ENCODE results near the gene FAM20B. TPM values are rescaled to one million over a fixed set of nuclear protein-coding genes. Genes with fewer than 3 reads are reported as not detected.

FAM20B gene
- total RNA-seq, 2 experiments from 2014 or later, result 35.0 to 37.1 TPM

DNA sequence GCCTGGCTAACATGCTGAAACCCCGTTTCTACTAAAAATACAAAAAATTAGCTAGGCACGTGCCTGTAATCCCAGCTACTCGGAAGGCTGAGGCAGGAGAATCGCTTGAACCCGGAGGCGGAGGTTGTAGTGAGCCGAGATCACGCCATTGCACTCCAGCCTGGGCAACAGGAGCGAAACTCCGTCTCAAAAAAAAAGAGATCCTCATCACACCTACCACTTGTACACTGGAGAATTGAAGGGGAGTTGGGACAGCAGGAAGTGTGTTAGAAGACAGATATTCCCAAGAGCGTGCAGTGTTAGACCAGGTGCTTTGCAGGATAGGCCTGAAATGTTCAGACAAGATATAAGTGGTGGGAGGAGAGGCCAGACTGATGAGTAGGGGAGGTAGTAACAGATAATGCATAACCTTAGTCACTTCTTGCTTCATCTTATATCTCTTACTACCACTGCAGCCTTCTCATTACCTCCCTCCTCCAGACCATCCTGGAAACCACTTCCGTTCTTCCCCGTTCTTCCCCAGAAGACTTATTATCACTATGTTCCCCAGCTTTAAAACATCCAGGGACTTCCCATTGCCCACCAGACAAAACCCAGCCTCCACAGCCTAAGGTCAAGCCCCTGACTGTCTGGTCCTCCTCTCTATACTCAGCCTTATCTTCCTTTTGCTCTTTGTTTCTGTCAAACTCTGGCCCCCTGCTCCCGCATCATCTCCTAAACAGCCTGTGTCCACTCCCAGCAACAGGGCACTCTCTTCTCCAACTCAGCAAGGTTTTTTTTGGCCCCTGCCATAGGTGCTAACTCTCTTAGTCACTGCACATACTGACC, 21.3 kb downstream of the FAM20B start:
- Mint-ChIP-seq H3K27me3 (no peaks in the 10 kb centered on the region), H3K27ac (peak overlapping the region; percentile 54), H3K4me1 (peaks cover 10% of the 10 kb centered on the region), H3K4me3 (no peak overlapping the region), H3K36me3 (peaks cover 14% of the 10 kb centered on the region), H3K9me3 (no peaks in the 10 kb centered on the region)
- no peak for ATAC-seq (ENCODE audit: low read depth)
- no peak for DNase-seq
- POLR2A ChIA-PET, result no interaction called here

DNA sequence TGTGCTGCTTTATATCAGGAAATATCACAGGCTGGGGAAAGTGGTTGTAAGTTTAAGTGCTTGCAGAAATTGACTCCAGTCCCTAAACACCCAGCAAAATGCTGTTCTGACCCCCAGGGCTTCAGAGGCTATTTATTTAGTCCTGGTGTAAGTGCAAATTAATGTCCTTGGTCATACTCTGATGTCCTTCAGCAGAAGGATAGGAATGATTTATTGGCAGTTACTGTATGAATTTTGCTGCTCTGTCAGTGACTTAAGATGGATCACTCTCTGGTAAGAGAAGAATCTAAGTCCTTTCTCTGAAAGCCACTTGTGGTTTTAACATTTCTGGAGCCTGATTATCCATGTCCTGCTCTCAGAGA, 21.9 kb downstream of the FAM20B start:
- no peak overlapping the region for H3K4me3 Mint-ChIP-seq
- no peak overlapping the region for H3K27ac Mint-ChIP-seq
- H3K4me1 Mint-ChIP-seq, result peaks cover 10% of the 10 kb centered on the region
- no peaks in the 10 kb centered on the region for H3K27me3 Mint-ChIP-seq
- ATAC-seq (ENCODE audit: low read depth) (no peak), DNase-seq (no peak)
- POLR2A ChIA-PET, result interaction anchor here (0.5 kb wide), 1 partner anchor 82 kb away, joined by 5 read pairs; no protein-coding TSS in a partner anchor
- H3K9me3 Mint-ChIP-seq, result no peaks in the 10 kb centered on the region
- peaks cover 14% of the 10 kb centered on the region for H3K36me3 Mint-ChIP-seq

DNA sequence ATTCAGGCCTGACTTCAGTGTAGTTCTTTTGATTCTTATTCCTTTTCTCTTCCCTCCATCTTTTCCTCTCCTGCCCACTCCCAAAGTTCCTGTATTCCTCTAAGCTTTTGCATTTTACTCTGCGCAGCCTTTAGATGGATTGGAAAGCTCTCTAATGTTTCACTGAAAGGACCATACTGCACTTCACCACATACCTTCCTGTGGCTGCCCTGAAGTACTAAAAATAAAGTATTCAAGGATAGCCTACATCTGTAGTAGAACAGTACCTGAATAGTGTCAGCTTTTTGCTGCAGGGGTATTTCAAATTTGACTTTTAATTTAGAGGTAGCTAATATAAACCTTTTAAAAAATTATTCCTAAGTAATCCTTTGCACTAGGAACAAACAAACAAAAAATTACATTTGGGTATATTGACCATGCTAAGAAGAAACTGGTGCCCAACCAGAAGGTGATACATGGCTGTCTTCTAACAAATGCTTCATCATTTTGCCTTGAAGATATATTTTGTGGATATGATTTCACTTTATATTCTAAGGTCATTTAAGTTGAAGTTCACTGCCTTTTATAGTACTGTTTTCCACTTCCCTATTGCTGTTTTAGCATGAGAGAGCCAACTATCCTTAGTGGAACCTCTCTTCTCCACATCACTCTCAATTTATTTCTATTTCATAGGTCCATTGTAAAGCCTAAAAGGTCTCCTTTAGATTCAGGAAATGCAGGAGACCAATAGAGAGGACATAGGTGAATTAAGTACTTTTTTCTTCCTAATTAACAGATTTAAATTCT, 22.8 kb downstream of the FAM20B start:
- ATAC-seq (ENCODE audit: low read depth), result no peak
- no peak overlapping the region for H3K27ac Mint-ChIP-seq
- no peaks in the 10 kb centered on the region for H3K27me3 Mint-ChIP-seq
- H3K4me1 Mint-ChIP-seq, result peaks cover 10% of the 10 kb centered on the region
- no peaks in the 10 kb centered on the region for H3K9me3 Mint-ChIP-seq
- peaks cover 14% of the 10 kb centered on the region for H3K36me3 Mint-ChIP-seq
- DNase-seq, result no peak
- H3K4me3 Mint-ChIP-seq, result no peak overlapping the region
- POLR2A ChIA-PET, result no interaction called here

DNA sequence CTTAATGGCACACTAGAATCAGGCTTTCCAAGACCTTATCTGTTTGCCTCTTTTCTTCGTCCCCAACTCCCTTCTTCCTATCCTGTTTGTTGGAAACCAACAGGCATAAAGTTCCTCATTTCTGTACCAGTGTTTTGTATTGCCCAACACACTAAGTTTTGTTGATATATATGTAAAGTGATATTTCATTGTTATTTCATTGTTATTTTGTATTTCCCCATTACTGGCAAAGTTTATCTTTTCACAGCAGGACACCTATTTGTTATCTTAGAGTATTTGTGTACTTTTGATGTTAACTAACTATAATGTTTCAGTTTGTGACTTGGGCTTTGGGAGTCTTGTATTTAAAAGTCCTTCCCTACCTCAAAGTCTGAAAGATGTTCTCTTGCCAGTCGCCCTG, 27.1 kb downstream of the FAM20B start:
- Mint-ChIP-seq H3K4me3 (no peak overlapping the region), H3K27me3 (no peaks in the 10 kb centered on the region), H3K27ac (no peak overlapping the region), H3K4me1 (peaks cover 4% of the 10 kb centered on the region), H3K9me3 (peaks cover 3% of the 10 kb centered on the region), H3K36me3 (peaks cover 24% of the 10 kb centered on the region)
- POLR2A ChIA-PET, result no interaction called here
- ATAC-seq (ENCODE audit: low read depth), result no peak
- no peak for DNase-seq

DNA sequence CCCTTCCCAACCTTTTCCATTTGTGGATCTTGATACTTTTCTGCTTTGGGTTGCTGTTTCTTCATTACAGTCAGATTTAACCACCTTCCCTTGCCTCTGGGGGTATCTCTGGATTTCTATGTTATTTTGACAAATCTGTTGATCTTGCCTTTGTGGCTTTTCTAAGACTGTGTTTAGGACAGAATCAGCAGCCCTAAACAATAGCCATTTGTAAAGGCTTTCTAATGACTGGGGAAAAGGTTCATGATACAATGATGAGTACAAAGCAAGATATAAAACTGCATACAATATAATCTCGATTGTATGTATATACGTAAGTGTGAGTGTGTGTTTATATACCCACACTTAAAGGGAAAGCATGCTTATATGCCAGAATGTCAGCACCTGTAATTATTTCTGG, 27.8 kb downstream of the FAM20B start:
- no peak for ATAC-seq (ENCODE audit: low read depth)
- peaks cover 2% of the 10 kb centered on the region for H3K4me1 Mint-ChIP-seq
- DNase-seq, result no peak
- H3K27me3 Mint-ChIP-seq, result no peaks in the 10 kb centered on the region
- peaks cover 3% of the 10 kb centered on the region for H3K9me3 Mint-ChIP-seq
- POLR2A ChIA-PET, result no interaction called here
- H3K27ac Mint-ChIP-seq, result no peak overlapping the region
- H3K36me3 Mint-ChIP-seq, result peaks cover 24% of the 10 kb centered on the region
- no peak overlapping the region for H3K4me3 Mint-ChIP-seq

DNA sequence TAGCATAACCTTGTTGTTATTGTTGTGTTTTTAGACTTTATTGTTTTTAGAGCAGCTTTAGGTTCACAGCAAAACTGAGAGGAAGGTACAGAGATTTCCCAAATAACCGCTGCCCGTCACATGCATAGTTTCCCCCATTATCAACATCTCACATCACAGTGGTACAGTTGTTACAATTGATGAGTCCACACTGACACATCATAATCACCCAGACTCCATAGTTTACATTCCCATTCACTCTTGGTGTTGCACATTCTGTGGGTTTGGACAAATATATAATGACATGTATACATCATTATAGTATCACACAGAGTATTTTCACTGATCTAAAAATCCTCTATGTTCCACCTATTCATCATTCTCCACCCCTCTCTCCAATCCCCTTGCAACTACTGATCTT, 30.2 kb downstream of the FAM20B start:
- Mint-ChIP-seq H3K27ac (no peak overlapping the region), H3K4me3 (no peak overlapping the region), H3K9me3 (peaks cover 3% of the 10 kb centered on the region), H3K27me3 (no peaks in the 10 kb centered on the region), H3K4me1 (peaks cover 2% of the 10 kb centered on the region), H3K36me3 (peaks cover 24% of the 10 kb centered on the region)
- ATAC-seq (ENCODE audit: low read depth), result no peak
- no peak for DNase-seq
- POLR2A ChIA-PET, result no interaction called here

DNA sequence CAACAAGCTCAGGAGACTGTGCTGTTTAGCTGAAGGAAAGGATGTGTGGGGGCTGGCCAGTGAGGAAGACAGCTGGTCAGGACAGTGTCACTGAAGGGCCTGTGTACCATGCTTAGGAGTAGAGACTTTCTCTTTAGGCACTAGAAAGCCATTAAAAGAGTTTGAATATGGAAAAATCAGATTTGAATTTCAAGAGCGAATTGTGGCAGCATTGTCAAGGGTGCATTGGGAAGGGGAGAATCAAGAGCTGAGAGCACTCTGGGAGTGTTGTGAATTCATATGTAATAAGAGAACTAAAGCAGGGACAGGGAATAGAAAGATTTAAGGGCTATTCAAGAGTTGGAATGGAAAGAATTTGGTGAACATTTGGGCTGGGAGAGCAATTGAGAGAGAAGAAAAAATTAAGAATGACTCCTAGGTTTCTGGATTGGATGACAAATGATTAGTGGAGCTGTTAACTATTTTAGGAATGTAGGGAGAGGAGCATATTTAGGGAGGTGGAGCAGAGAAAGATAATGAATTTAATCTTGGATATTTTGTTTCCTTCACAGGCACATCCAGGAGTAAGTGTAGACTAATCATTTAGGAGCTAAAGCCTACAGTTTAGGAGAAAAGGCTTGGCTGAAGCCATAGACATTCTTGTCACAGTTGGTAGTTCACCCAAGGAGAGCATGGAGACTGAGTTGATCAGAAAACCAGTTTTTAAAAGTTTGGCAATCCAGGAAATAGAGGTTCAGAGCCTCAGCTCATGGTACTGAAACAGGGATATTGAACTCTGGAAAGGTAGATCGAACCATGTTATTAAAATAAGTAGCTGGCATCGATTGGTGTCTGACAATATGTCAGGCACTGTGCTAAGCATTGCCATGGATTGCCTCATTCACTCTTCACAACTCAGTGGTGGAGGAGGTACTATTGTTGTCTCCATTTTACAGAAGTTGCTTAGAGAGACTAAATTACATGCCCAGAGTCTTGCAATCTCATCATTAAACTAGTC, 33.1 kb downstream of the FAM20B start:
- no peak for ATAC-seq (ENCODE audit: low read depth)
- no peak for DNase-seq
- H3K27ac Mint-ChIP-seq, result no peak overlapping the region
- H3K4me3 Mint-ChIP-seq, result no peak overlapping the region
- POLR2A ChIA-PET, result no interaction called here
- peaks cover 3% of the 10 kb centered on the region for H3K9me3 Mint-ChIP-seq
- H3K27me3 Mint-ChIP-seq, result no peaks in the 10 kb centered on the region
- peaks cover 26% of the 10 kb centered on the region for H3K36me3 Mint-ChIP-seq
- H3K4me1 Mint-ChIP-seq, result peaks cover 2% of the 10 kb centered on the region

DNA sequence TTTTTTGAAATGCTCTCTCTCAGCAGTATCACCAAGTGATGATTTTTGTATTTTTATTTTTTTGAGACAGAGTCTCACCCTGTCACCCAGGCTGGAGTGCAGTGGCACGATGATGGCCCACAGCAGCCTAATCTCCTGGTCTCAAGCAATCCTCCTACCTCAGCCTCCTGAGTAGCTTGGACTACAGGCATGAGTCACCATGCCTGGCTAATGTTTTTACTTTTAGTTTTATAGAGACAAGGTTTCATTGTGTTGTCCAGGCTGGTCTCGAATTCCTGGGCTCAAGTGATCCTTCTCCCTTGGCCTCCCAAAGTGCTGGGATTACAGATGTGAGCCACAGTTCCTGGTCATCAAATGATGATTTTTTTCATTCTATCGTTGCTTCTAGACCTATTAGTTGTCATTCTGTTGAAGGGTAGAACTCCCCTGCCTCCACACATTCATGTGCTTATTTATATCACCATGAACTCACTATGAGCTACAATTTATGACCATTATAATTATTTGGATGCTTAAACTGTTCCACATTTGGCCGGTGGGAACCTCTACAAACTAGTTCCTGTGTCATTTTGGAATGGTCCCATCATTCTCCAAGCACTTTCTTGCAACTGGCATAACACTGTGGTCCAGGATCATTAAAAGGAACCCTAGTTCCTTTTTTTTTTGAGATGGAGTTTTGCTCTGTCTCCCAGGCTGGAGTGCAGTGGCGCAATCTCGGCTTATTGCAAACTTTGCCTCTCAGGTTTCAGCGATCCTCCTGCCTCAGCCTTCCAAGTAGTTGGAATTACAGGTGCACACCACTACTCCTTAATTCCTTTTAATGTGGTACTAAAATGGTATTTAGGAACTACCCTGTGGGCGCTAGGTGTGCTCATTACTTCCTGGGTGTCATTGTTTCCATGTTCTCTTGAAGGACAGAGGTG, 35.9 kb downstream of the FAM20B start:
- peaks cover 16% of the 10 kb centered on the region for H3K36me3 Mint-ChIP-seq

DNA sequence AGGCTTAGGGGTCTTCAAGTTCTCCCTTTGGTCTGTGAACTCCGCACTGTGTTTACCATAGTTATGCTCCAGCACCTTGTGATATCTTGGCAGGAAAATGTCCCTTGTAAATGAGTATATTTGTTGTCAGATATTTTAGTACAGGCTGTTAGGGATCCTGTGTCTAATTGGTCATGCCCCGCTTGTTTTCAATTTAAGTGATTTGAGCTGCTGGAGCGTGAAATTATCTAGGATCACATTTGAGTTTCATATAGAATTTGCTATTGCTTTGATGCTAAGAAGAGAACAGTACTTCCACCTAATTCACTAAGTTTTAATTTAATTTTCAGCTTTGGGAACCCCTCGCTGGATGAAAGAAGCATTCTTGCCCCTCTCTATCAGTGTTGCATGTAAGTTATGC, 40.8 kb downstream of the FAM20B start:
- ATAC-seq (ENCODE audit: low read depth) (no peak), DNase-seq (no peak)
- Mint-ChIP-seq H3K4me3 (no peak overlapping the region), H3K9me3 (no peaks in the 10 kb centered on the region), H3K4me1 (no peaks in the 10 kb centered on the region), H3K27me3 (no peaks in the 10 kb centered on the region), H3K36me3 (peaks cover 13% of the 10 kb centered on the region), H3K27ac (no peak overlapping the region)
- POLR2A ChIA-PET, result no interaction called here

More for the DNA sequence above, 35.9 kb downstream of the FAM20B start:
- Mint-ChIP-seq H3K4me3 (no peak overlapping the region), H3K9me3 (peaks cover 2% of the 10 kb centered on the region), H3K27me3 (no peaks in the 10 kb centered on the region), H3K4me1 (no peaks in the 10 kb centered on the region), H3K27ac (no peak overlapping the region)
- ATAC-seq (ENCODE audit: low read depth) (no peak), DNase-seq (no peak)
- POLR2A ChIA-PET, result no interaction called here

DNA sequence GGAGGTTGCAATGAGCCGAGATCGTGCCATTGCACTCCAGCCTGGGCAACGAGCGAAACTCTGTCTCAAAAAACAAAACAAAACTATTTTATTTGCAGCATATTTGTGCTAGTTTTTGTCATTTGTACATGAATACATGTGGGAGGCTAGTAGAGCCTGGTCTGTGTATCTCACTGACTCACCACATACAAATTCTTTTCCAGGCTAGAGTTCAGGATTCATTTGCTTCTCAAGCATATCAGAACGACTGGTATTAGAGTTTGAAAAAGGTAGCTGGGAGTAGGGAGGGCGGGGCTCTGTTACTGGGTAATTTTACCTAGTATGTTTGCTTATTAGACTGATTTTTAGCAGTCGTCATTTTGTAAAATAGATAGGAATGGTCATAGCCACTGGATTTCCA, 51.7 kb downstream of the FAM20B start:
- no peak for ATAC-seq (ENCODE audit: low read depth)
- no peak overlapping the region for H3K27ac Mint-ChIP-seq
- no peak for DNase-seq
- H3K27me3 Mint-ChIP-seq, result no peaks in the 10 kb centered on the region
- peaks cover 16% of the 10 kb centered on the region for H3K4me1 Mint-ChIP-seq
- H3K9me3 Mint-ChIP-seq, result no peaks in the 10 kb centered on the region
- peaks cover 3% of the 10 kb centered on the region for H3K36me3 Mint-ChIP-seq
- POLR2A ChIA-PET, result no interaction called here
- H3K4me3 Mint-ChIP-seq, result no peak overlapping the region

DNA sequence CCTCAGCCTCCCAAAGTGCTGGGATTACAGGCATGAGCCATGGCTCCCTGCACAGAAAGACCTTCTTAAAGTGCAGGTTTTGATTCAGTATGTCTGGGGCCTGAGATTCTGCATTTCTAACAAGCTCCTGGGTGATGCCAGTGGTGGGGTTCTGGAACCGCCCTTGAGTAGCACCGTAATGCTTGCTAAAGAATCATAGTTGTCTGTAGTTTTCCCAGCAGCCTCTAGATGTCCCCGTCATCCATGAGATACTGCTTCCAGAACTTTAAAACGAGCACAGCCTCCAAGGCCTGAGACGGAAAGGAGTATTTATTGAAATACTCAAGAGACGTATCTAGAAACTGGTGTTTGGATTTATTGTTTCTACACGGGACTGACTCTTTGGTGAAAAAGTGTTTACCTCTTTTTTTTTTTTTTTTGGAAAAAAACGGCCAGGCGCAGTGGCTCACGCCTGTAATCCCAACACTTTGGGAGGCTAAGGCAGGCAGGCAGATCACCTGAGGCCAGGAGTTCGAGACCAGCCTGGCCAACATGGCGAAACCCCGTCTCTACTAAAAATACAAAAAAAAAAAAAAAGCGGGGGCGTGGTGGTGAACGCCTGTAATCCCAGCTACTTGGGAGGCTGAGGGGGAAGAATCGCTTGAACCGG, 53.5 kb downstream of the FAM20B start:
- DNase-seq (no peak), ATAC-seq (ENCODE audit: low read depth) (no peak)
- H3K9me3 Mint-ChIP-seq, result no peaks in the 10 kb centered on the region
- peaks cover 20% of the 10 kb centered on the region for H3K4me1 Mint-ChIP-seq
- POLR2A ChIA-PET, result interaction anchor here (0.7 kb wide), 1 partner anchor 290 kb away, joined by 3 read pairs; no protein-coding TSS in a partner anchor
- H3K4me3 Mint-ChIP-seq, result no peak overlapping the region
- H3K27me3 Mint-ChIP-seq, result no peaks in the 10 kb centered on the region
- H3K27ac Mint-ChIP-seq, result peak overlapping the region; percentile 44
- H3K36me3 Mint-ChIP-seq, result no peaks in the 10 kb centered on the region
